Naive thymus-derived CD4-positive, alpha-beta T cell (primary cell): ENCODE measurements around the gene CLEC5A. TPM values are rescaled to one million over a fixed set of nuclear protein-coding genes. Genes with fewer than 3 reads are reported as not detected.

Experiments
- ATAC-seq: fragments of 150-1000 bp; cut with Tn5 transposase; 2 replicates; pipeline ENCODE4 v1.10.0; 2021; ENCODE audit warnings: mild to moderate bottlenecking, moderate library complexity
- CTCF ChIA-PET: fragments of 350-600 bp; sonication (Branson Sonifier 250); formaldehyde crosslinking; loops from one replicate; lab custom pipeline; 2021; ENCODE audit warnings: antibody characterized with exemption; lab: Charles Lee
- POLR2A ChIA-PET: fragments of 350-600 bp; sonication (Branson Sonifier 250); formaldehyde crosslinking; loops from one replicate; lab custom pipeline; 2021; ENCODE audit warnings: antibody characterized with exemption, inconsistent platforms; lab: Charles Lee
- DNase-seq, 9 donors: peaks; one replicate each; pipeline versions ENCODE4 v3.0.0 to v3.0.0-alpha.2; 2020 to 2022; ENCODE audit warnings: mixed read lengths in 1 of 9
- H3K27ac ChIP-seq: one replicate; pipeline ENCODE4 v1.7.0; 2013; ENCODE audit warnings: mild to moderate bottlenecking, low read depth, low read length, moderate library complexity
- H3K27me3 ChIP-seq, 2 donors: one replicate each; pipeline ENCODE4 v1.7.0; 2013; ENCODE audit warnings: low read length in 2 of 2, mild to moderate bottlenecking in 2 of 2, moderate library complexity in 2 of 2; ENCODE audit not compliant: control insufficient read depth in 2 of 2, insufficient read depth in 2 of 2
- H3K36me3 ChIP-seq, 3 experiments: 1 replicate in 2 of 3; 2 replicates in 1 of 3; pipeline ENCODE4 v1.7.0; 2013; ENCODE audit warnings: low read length in 3 of 3, mild to moderate bottlenecking in 3 of 3, moderate library complexity in 1 of 3; ENCODE audit not compliant: insufficient read depth in 3 of 3, control insufficient read depth in 2 of 3
- H3K4me1 ChIP-seq, 2 donors: one replicate each; pipeline ENCODE4 v1.7.0; 2013; ENCODE audit warnings: low read length in 2 of 2, mild to moderate bottlenecking in 2 of 2, moderate library complexity in 1 of 2; ENCODE audit not compliant: control insufficient read depth in 2 of 2, insufficient read depth in 2 of 2
- H3K4me3 ChIP-seq: 2 replicates; pipeline ENCODE4 v1.7.0; 2013; ENCODE audit warnings: mild to moderate bottlenecking, low read length
- H3K9me3 ChIP-seq, 3 experiments: 1 replicate in 2 of 3; 2 replicates in 1 of 3; pipeline ENCODE4 v1.7.0; 2013; ENCODE audit warnings: low read length in 3 of 3; ENCODE audit not compliant: control insufficient read depth in 2 of 3
- H3K27ac Mint-ChIP-seq, 9 donors: one replicate each; pipeline ENCODE4 v1.8.0; 2020 to 2022; ENCODE audit warnings: mixed read lengths in 9 of 9, mild to moderate bottlenecking in 8 of 9, moderate library complexity in 5 of 9, inconsistent platforms in 2 of 9
- H3K27me3 Mint-ChIP-seq, 5 donors: one replicate each; pipeline ENCODE4 v1.8.0; 2021 to 2022; ENCODE audit warnings: mixed read lengths in 5 of 5, mild to moderate bottlenecking in 1 of 5
- H3K36me3 Mint-ChIP-seq, 5 donors: one replicate each; pipeline ENCODE4 v1.8.0; 2020 to 2022; ENCODE audit warnings: mixed read lengths in 5 of 5, mild to moderate bottlenecking in 3 of 5, inconsistent platforms in 1 of 5
- H3K4me1 Mint-ChIP-seq, 7 donors: one replicate each; pipeline ENCODE4 v1.8.0; 2020 to 2022; ENCODE audit warnings: mixed read lengths in 7 of 7, mild to moderate bottlenecking in 3 of 7, inconsistent platforms in 1 of 7
- H3K4me3 Mint-ChIP-seq, 10 donors: one replicate each; pipeline ENCODE4 v1.8.0; 2020 to 2022; ENCODE audit warnings: mild to moderate bottlenecking in 10 of 10, mixed read lengths in 10 of 10, moderate library complexity in 6 of 10, inconsistent platforms in 2 of 10
- H3K9me3 Mint-ChIP-seq, 11 donors: one replicate each; pipeline ENCODE4 v1.8.0; 2020 to 2022; ENCODE audit warnings: mixed read lengths in 11 of 11, mild to moderate bottlenecking in 4 of 11, inconsistent platforms in 1 of 11, moderate library complexity in 1 of 11
- intact Hi-C, 2 donors: fragments of 100-400 bp; cut with micrococcal nuclease; formaldehyde crosslinking; loops; one replicate each; pipeline ENCODE4 v1.15.1; 2023
- polyA plus RNA-seq, 2 donors: library from polyadenylated mRNA; unstranded; fragments of 300-500 nt; fragmentation: Illumina TruSeq; gene quantifications; one replicate each; pipeline ENCODE4 v1.2.3, GENCODE V29; 2021
- total RNA-seq, 6 experiments: library from RNA in 5 of 6; stranded (reverse) in 5 of 6; gene quantifications; 1 replicate in 5 of 6; 2 replicates in 1 of 6; pipeline ENCODE4 v1.2.3 and lab custom pipeline; 2021 to 2026

CLEC5A gene
- total and polyA plus RNA-seq, 7 experiments from 2014 or later, result 0.49 to 3.5 (median 1.0) TPM; not detected in 3

GRCh38 chr7:141880960-141881359 lies 65.8 kb downstream of the CLEC5A start:
- ATAC-seq (no peak), DNase-seq (no peak)
- no peak overlapping the region for H3K4me3 Mint-ChIP-seq
- H3K4me3 ChIP-seq, result no peak overlapping the region
- no peaks in the 10 kb centered on the region for H3K27me3 ChIP-seq
- peaks cover 0 to 19% (median 0%) of the 10 kb centered on the region in 5 donors for H3K27me3 Mint-ChIP-seq
- H3K36me3 Mint-ChIP-seq, result no peaks in the 10 kb centered on the region
- no peak overlapping the region for H3K27ac ChIP-seq
- H3K4me1 ChIP-seq, result no peaks in the 10 kb centered on the region
- CTCF ChIA-PET, result no interaction called here
- intact Hi-C loops, result no loop called here
- no peak overlapping the region for H3K27ac Mint-ChIP-seq
- H3K9me3 Mint-ChIP-seq, result peaks cover 0 to 13% (median 3%) of the 10 kb centered on the region in 11 donors
- H3K9me3 ChIP-seq, result no peaks in the 10 kb centered on the region
- H3K4me1 Mint-ChIP-seq, result peaks cover 0 to 2% (median 0%) of the 10 kb centered on the region in 7 donors
- POLR2A ChIA-PET, result no interaction called here
- no peaks in the 10 kb centered on the region for H3K36me3 ChIP-seq

- H3K4me3 Mint-ChIP-seq, result no peak overlapping the region
- DNase-seq, result no peak
- Histone ChIP-seq H3K36me3 (no peaks in the 10 kb centered on the region), H3K27me3 (no peaks in the 10 kb centered on the region), H3K27ac (no peak overlapping the region), H3K9me3 (no peaks in the 10 kb centered on the region), H3K4me3 (no peak overlapping the region), H3K4me1 (no peaks in the 10 kb centered on the region)
- no peak for ATAC-seq
- intact Hi-C loops, result no loop called here
- H3K27me3 Mint-ChIP-seq, result peaks cover 0 to 8% (median 0%) of the 10 kb centered on the region in 5 donors
- H3K4me1 Mint-ChIP-seq, result no peaks in the 10 kb centered on the region
- peaks cover 0 to 14% (median 3%) of the 10 kb centered on the region in 11 donors for H3K9me3 Mint-ChIP-seq
- CTCF ChIA-PET, result no interaction called here
- POLR2A ChIA-PET, result no interaction called here
- peak overlapping the region in 1 of 9 donors; percentile 32 for H3K27ac Mint-ChIP-seq
- H3K36me3 Mint-ChIP-seq, result no peaks in the 10 kb centered on the region
Observed at GRCh38 chr7:141877365-141877764, 69.4 kb downstream of the CLEC5A start.

Other genes starting within 250 kb of the CLEC5A start
- 10 to 100 TPM; 40.7 to 77.9 (median 53.6) TPM for gene DENND11, start 244.8 kb downstream of the CLEC5A start, total RNA-seq
- gene DENND11, start 244.8 kb downstream of the CLEC5A start, polyA plus RNA-seq, result 10 to 100 TPM; 15.1 to 19.4 TPM
- gene WEE2, start 238.6 kb downstream of the CLEC5A start, total RNA-seq, result under 1 TPM in 2 of 5 experiments, not detected in 3; 0.11 to 0.15 TPM
- not detected for gene WEE2, start 238.6 kb downstream of the CLEC5A start, polyA plus RNA-seq
- 100 to 1,000 TPM in 3 of 5 experiments, 10 to 100 TPM in 2; 86.4 to 148 (median 107) TPM for gene SSBP1, start 208.6 kb downstream of the CLEC5A start, total RNA-seq
- 100 to 1,000 TPM; 299 to 360 TPM for gene SSBP1, start 208.6 kb downstream of the CLEC5A start, polyA plus RNA-seq
- 10 to 100 TPM in 1 of 5 experiments, 1 to 10 TPM in 4; 1.2 to 11.4 (median 1.9) TPM for gene TAS2R3, start 182.9 kb downstream of the CLEC5A start, total RNA-seq
- not detected for gene TAS2R3, start 182.9 kb downstream of the CLEC5A start, polyA plus RNA-seq
- 1 to 10 TPM in 4 of 5 experiments, under 1 TPM in 1; 0.83 to 6.3 (median 1.5) TPM for gene TAS2R4, start 170.3 kb downstream of the CLEC5A start, total RNA-seq
- gene TAS2R4, start 170.3 kb downstream of the CLEC5A start, polyA plus RNA-seq, result not detected
- gene TAS2R5, start 156.8 kb downstream of the CLEC5A start, total RNA-seq, result 1 to 10 TPM; 1.2 to 9.1 (median 2.4) TPM
- under 1 TPM in 1 of 2 donors, not detected in 1; 0.90 TPM for gene TAS2R5, start 156.8 kb downstream of the CLEC5A start, polyA plus RNA-seq
- not detected for gene PRSS37, start 105.5 kb downstream of the CLEC5A start, total RNA-seq
- not detected for gene PRSS37, start 105.5 kb downstream of the CLEC5A start, polyA plus RNA-seq
- not detected for gene OR9A4, start 30.6 kb downstream of the CLEC5A start, total RNA-seq
- not detected for gene OR9A4, start 30.6 kb downstream of the CLEC5A start, polyA plus RNA-seq
- gene TAS2R38, start 26.8 kb upstream of the CLEC5A start, total RNA-seq, result not detected
- gene TAS2R38, start 26.8 kb upstream of the CLEC5A start, polyA plus RNA-seq, result not detected
- gene MGAM, start 48.9 kb upstream of the CLEC5A start, total RNA-seq, result 1 to 10 TPM in 1 of 5 experiments, under 1 TPM in 3, not detected in 1; 0.08 to 2.4 (median 0.67) TPM
- not detected for gene MGAM, start 48.9 kb upstream of the CLEC5A start, polyA plus RNA-seq
- under 1 TPM in 1 of 5 experiments, not detected in 4; 0.10 TPM for gene MGAM2, start 164.7 kb upstream of the CLEC5A start, total RNA-seq
- gene MGAM2, start 164.7 kb upstream of the CLEC5A start, polyA plus RNA-seq, result not detected